Neuron (in vitro differentiated cells): ENCODE measurements around the gene CHMP2B.
A peak's percentile ranks its signal among the peaks of the same experiment; 100 is the strongest.
"Not testable (repeated sequence)": the region's sequence is repeated elsewhere in the genome, so short reads cannot be mapped to it uniquely, and the experiment has no call there.

Source experiments
- H2AFZ ChIP-seq: one replicate; pipeline ENCODE4 v1.6.1; 2013; ENCODE audit warnings: low read depth, mild to moderate bottlenecking, inconsistent platforms, low read length, moderate library complexity
- H3K27me3 ChIP-seq: one replicate; pipeline ENCODE4 v1.6.1; 2013; ENCODE audit warnings: low read length; ENCODE audit not compliant: insufficient read depth
- H3K36me3 ChIP-seq: one replicate; pipeline ENCODE4 v1.6.1; 2013; ENCODE audit warnings: low read length; ENCODE audit not compliant: insufficient read depth
- H3K4me1 ChIP-seq: one replicate; pipeline ENCODE4 v1.6.1; 2013; ENCODE audit warnings: low read length; ENCODE audit not compliant: insufficient read depth
- H3K4me3 ChIP-seq: 2 replicates; pipeline ENCODE4 v1.5.1; 2013; ENCODE audit warnings: mild to moderate bottlenecking, low read length, moderate library complexity
- H3K9me3 ChIP-seq: one replicate; pipeline ENCODE4 v1.6.1; 2013; ENCODE audit warnings: low read length

Gene CHMP2B

GRCh38 chr3:87247430-87247773 lies 20.3 kb downstream of the CHMP2B start:
- Histone ChIP-seq H3K36me3 (peaks cover 19% of the 10 kb centered on the region), H3K27me3 (no peaks in the 10 kb centered on the region), H3K9me3 (no peaks in the 10 kb centered on the region), H3K4me1 (no peaks in the 10 kb centered on the region), H3K4me3 (no peak overlapping the region), H2AFZ (no peak overlapping the region)

GRCh38 chr3:87248231-87248630 lies 21.1 kb downstream of the CHMP2B start:
- not testable (repeated sequence) for H3K9me3 ChIP-seq, H2AFZ ChIP-seq, H3K4me3 ChIP-seq, H3K4me1 ChIP-seq, H3K27me3 ChIP-seq
- H3K36me3 ChIP-seq, result peaks cover 20% of the 10 kb centered on the region

GRCh38 chr3:87248831-87249230 lies 21.7 kb downstream of the CHMP2B start:
- no peak overlapping the region for H2AFZ ChIP-seq
- peaks cover 25% of the 10 kb centered on the region for H3K36me3 ChIP-seq
- H3K27me3 ChIP-seq, result no peaks in the 10 kb centered on the region
- no peaks in the 10 kb centered on the region for H3K4me1 ChIP-seq
- no peak overlapping the region for H3K4me3 ChIP-seq
- H3K9me3 ChIP-seq, result no peaks in the 10 kb centered on the region

GRCh38 chr3:87250009-87250408 lies 22.9 kb downstream of the CHMP2B start:
- Histone ChIP-seq H3K4me3 (no peak overlapping the region), H3K36me3 (peaks cover 30% of the 10 kb centered on the region), H2AFZ (no peak overlapping the region), H3K4me1 (no peaks in the 10 kb centered on the region), H3K27me3 (no peaks in the 10 kb centered on the region), H3K9me3 (no peaks in the 10 kb centered on the region)

GRCh38 chr3:87260270-87260669 lies 33.2 kb downstream of the CHMP2B start:
- Histone ChIP-seq H3K9me3 (no peaks in the 10 kb centered on the region), H3K36me3 (no peaks in the 10 kb centered on the region), H2AFZ (no peak overlapping the region), H3K4me3 (no peak overlapping the region), H3K27me3 (no peaks in the 10 kb centered on the region), H3K4me1 (peaks cover 5% of the 10 kb centered on the region)

- no peaks in the 10 kb centered on the region for H3K36me3 ChIP-seq
- no peaks in the 10 kb centered on the region for H3K27me3 ChIP-seq
- no peaks in the 10 kb centered on the region for H3K9me3 ChIP-seq
- H3K4me3 ChIP-seq, result no peak overlapping the region
- H2AFZ ChIP-seq, result peak overlapping the region; percentile 80
- peaks cover 5% of the 10 kb centered on the region for H3K4me1 ChIP-seq
These were observed 34.8 kb downstream of the CHMP2B start for GRCh38 chr3:87261925-87262324.

- no peak overlapping the region for H2AFZ ChIP-seq
- no peaks in the 10 kb centered on the region for H3K9me3 ChIP-seq
- no peaks in the 10 kb centered on the region for H3K27me3 ChIP-seq
- H3K4me3 ChIP-seq, result no peak overlapping the region
- no peaks in the 10 kb centered on the region for H3K36me3 ChIP-seq
- H3K4me1 ChIP-seq, result no peaks in the 10 kb centered on the region
These were observed 41.0 kb downstream of the CHMP2B start for GRCh38 chr3:87267953-87268645.

- H3K9me3 ChIP-seq, result no peaks in the 10 kb centered on the region
- no peaks in the 10 kb centered on the region for H3K36me3 ChIP-seq
- no peak overlapping the region for H3K4me3 ChIP-seq
- H3K27me3 ChIP-seq, result no peaks in the 10 kb centered on the region
- no peaks in the 10 kb centered on the region for H3K4me1 ChIP-seq
- no peak overlapping the region for H2AFZ ChIP-seq
These were observed 41.6 kb downstream of the CHMP2B start for GRCh38 chr3:87268646-87269211.

- H2AFZ ChIP-seq, result no peak overlapping the region
- H3K9me3 ChIP-seq, result no peaks in the 10 kb centered on the region
- no peaks in the 10 kb centered on the region for H3K36me3 ChIP-seq
- H3K4me1 ChIP-seq, result no peaks in the 10 kb centered on the region
- H3K27me3 ChIP-seq, result no peaks in the 10 kb centered on the region
- H3K4me3 ChIP-seq, result no peak overlapping the region
These were observed 42.6 kb downstream of the CHMP2B start for GRCh38 chr3:87269723-87270122.

- H2AFZ ChIP-seq, result no peak overlapping the region
- H3K9me3 ChIP-seq, result no peaks in the 10 kb centered on the region
- no peak overlapping the region for H3K4me3 ChIP-seq
- H3K36me3 ChIP-seq, result no peaks in the 10 kb centered on the region
- H3K27me3 ChIP-seq, result no peaks in the 10 kb centered on the region
- no peaks in the 10 kb centered on the region for H3K4me1 ChIP-seq
These were observed 44.0 kb downstream of the CHMP2B start for GRCh38 chr3:87270908-87271700.

GRCh38 chr3:87272718-87273341 lies 45.7 kb downstream of the CHMP2B start:
- Histone ChIP-seq H3K4me3 (no peak overlapping the region), H3K4me1 (no peaks in the 10 kb centered on the region), H2AFZ (no peak overlapping the region), H3K36me3 (no peaks in the 10 kb centered on the region), H3K9me3 (no peaks in the 10 kb centered on the region), H3K27me3 (no peaks in the 10 kb centered on the region)

- H2AFZ ChIP-seq, result peak within 1 kb of the TSS; percentile 43
- H3K4me3 ChIP-seq, result no peak within 1 kb of the TSS
- H3K36me3 ChIP-seq, result no peaks in the 10 kb centered on the region
- H3K27me3 ChIP-seq, result no peaks in the 10 kb centered on the region
- no peaks in the 10 kb centered on the region for H3K9me3 ChIP-seq
- H3K4me1 ChIP-seq, result no peaks in the 10 kb centered on the region
These were observed 49.4 kb downstream of the CHMP2B start, which contains the start of gene POU1F1 for GRCh38 chr3:87276484-87276883. Gene POU1F1 (minus strand): TSS chr3:87276584. CDS start chr3:87276462, 122 bp downstream.

GRCh38 chr3:87287011-87287410 lies 59.9 kb downstream of the CHMP2B start:
- no peaks in the 10 kb centered on the region for H3K27me3 ChIP-seq

More at GRCh38 chr3:87287011-87287410, 59.9 kb downstream of the CHMP2B start:
- no peak overlapping the region for H3K4me3 ChIP-seq
- H3K9me3 ChIP-seq, result no peaks in the 10 kb centered on the region
- H3K36me3 ChIP-seq, result no peaks in the 10 kb centered on the region
- no peaks in the 10 kb centered on the region for H3K4me1 ChIP-seq
- no peak overlapping the region for H2AFZ ChIP-seq
